BE2C (cell line): ENCODE measurements around the gene MYRIP.

Experiments used
- DNase-seq: peaks from one replicate; pipeline ENCODE4 v3.0.0-alpha.2; 2020
- H3K27me3 ChIP-seq: fragments of 250-450 bp; sonication (Bioruptor Pico); 2 replicates; pipeline ENCODE4 v1.5.1; 2020; ENCODE audit warnings: mild to moderate bottlenecking
- H3K36me3 ChIP-seq: fragments of 250-450 bp; sonication (Bioruptor Pico); 2 replicates; pipeline ENCODE4 v1.5.1; 2020; ENCODE audit warnings: mild to moderate bottlenecking
- H3K4me1 ChIP-seq: fragments of 250-450 bp; sonication (Bioruptor Pico); 2 replicates; pipeline ENCODE4 v1.5.1; 2020
- H3K4me3 ChIP-seq: 2 replicates; pipeline ENCODE4 v1.5.1; 2011; ENCODE audit warnings: low read depth, low read length
- H3K9me3 ChIP-seq: fragments of 250-450 bp; sonication (Bioruptor Pico); 2 replicates; pipeline ENCODE4 v1.5.1; 2020
- CTCF ChIP-seq: IDR thresholded peaks from 2 replicates; pipeline ENCODE4 v1.5.1; 2012; ENCODE audit warnings: mild to moderate bottlenecking, low read depth, low read length

The MYRIP gene

GRCh38 chr3:40137591-40138295, 328.3 kb downstream of the MYRIP start:
- no peaks in the 10 kb centered on the region for H3K4me1 ChIP-seq
- H3K27me3 ChIP-seq = no peaks in the 10 kb centered on the region
- H3K36me3 ChIP-seq = no peaks in the 10 kb centered on the region
- no peaks in the 10 kb centered on the region for H3K9me3 ChIP-seq
- no peak for DNase-seq
- no peak for TF ChIP-seq CTCF
- H3K4me3 ChIP-seq = no peak overlapping the region

GRCh38 chr3:40143283-40144090, 334.1 kb downstream of the MYRIP start:
- no peak for TF ChIP-seq CTCF
- H3K36me3 ChIP-seq = no peaks in the 10 kb centered on the region
- H3K4me3 ChIP-seq = no peak overlapping the region
- DNase-seq = no peak
- H3K9me3 ChIP-seq = no peaks in the 10 kb centered on the region
- no peaks in the 10 kb centered on the region for H3K4me1 ChIP-seq
- no peaks in the 10 kb centered on the region for H3K27me3 ChIP-seq

GRCh38 chr3:40148827-40149226, 339.4 kb downstream of the MYRIP start:
- no peaks in the 10 kb centered on the region for H3K9me3 ChIP-seq
- no peak for TF ChIP-seq CTCF

DNA sequence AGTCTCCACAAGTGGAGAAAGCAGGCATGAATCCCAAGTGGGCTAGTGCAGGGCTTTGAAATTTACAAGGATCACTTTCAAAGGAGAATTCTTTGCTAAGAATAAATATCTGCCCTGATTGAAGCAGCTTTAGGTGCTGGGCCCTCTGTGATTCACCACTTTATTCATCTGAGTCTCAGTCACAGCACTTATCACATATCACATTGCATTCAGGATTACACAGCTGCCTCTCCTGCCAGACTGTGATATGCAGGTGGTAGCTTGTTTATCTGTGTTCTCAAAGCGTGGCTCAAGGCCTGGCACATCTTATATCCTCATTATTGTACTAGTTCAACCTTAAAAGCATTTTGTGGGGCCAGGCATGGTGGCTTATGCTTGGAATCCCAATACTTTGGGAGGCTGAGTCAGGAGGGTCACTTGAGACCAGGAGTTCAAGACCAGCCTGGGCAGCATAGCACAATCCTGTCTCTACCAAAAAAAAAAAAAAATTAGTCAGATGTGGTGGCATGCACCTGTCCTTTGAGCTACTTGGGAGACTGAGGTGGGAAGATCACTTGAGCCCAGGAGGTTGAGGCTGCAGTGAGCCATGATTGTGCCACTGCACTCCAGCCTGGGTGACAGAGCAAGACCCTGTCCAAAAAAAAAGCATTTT, 343.2 kb downstream of the MYRIP start:
- no peak for DNase-seq
- Histone ChIP-seq H3K27me3 (no peaks in the 10 kb centered on the region), H3K36me3 (no peaks in the 10 kb centered on the region), H3K4me1 (no peaks in the 10 kb centered on the region), H3K9me3 (no peaks in the 10 kb centered on the region), H3K4me3 (no peak overlapping the region)
- TF ChIP-seq CTCF = no peak

More at GRCh38 chr3:40148827-40149226, 339.4 kb downstream of the MYRIP start:
- Histone ChIP-seq H3K27me3 (no peaks in the 10 kb centered on the region), H3K4me1 (no peaks in the 10 kb centered on the region), H3K36me3 (no peaks in the 10 kb centered on the region), H3K4me3 (no peak overlapping the region)
- DNase-seq = no peak

GRCh38 chr3:40160933-40161332, 351.5 kb downstream of the MYRIP start:
- Histone ChIP-seq H3K27me3 (no peaks in the 10 kb centered on the region), H3K4me1 (no peaks in the 10 kb centered on the region), H3K4me3 (no peak overlapping the region), H3K9me3 (no peaks in the 10 kb centered on the region), H3K36me3 (no peaks in the 10 kb centered on the region)
- no peak for DNase-seq
- no peak for TF ChIP-seq CTCF

GRCh38 chr3:40162616-40163015, 353.2 kb downstream of the MYRIP start:
- no peaks in the 10 kb centered on the region for H3K4me1 ChIP-seq
- no peak overlapping the region for H3K4me3 ChIP-seq
- TF ChIP-seq CTCF = no peak
- H3K36me3 ChIP-seq = no peaks in the 10 kb centered on the region
- H3K9me3 ChIP-seq = no peaks in the 10 kb centered on the region
- DNase-seq = no peak
- H3K27me3 ChIP-seq = no peaks in the 10 kb centered on the region
